ENCODE data around the gene KIAA1671. TPM values are rescaled to one million over a fixed set of nuclear protein-coding genes. Genes with fewer than 3 reads are reported as not detected.
A peak's percentile ranks its signal among the peaks of the same experiment; 100 is the strongest.

Gene KIAA1671
- total and polyA plus RNA-seq, 2 of the 13 experiments (the other 11 are each of a cell fraction or from before 2014, with no cell fraction given): 13.5 to 13.6 TPM

GRCh38 chr22:24938741-24939341 is 13.7 kb upstream of the KIAA1671 start:
- peak; percentile 78 for ATAC-seq
- CTCF ChIA-PET (ENCODE audit: low intra/inter-chr PET ratio, low total read pairs): interaction anchor here (1.3 to 2.0 kb wide), 3 partner anchors 90 to 118 kb away, joined by 8 to 23 read pairs (median 13); no protein-coding TSS in a partner anchor
- Histone ChIP-seq H3K9ac (ENCODE audit: insufficient read depth, low read depth, low read length) (no peak overlapping the region), H3K4me1 (ENCODE audit: insufficient read depth, low read length) (peaks cover 14% of the 10 kb centered on the region), H3K36me3 (replicated peaks in 1 of 2; ENCODE audit: control insufficient read depth in 1 of 2, insufficient read depth in 2 of 2, low read length in 2 of 2) (no peaks in the 10 kb centered on the region), H3K27ac (ENCODE audit: extremely low read length, insufficient read depth, low read length) (no peak overlapping the region), H2AFZ (ENCODE audit: low read length) (no peak overlapping the region), H3K4me3 (replicated peaks in 1 of 3; ENCODE audit: insufficient read depth in 1 of 3, low read depth in 2 of 3, low read length in 3 of 3) (no peak overlapping the region), H3K27me3 (ENCODE audit: control insufficient read depth in 1 of 2, insufficient read depth in 2 of 2, low read length in 2 of 2) (peaks cover 0 to 5% of the 10 kb centered on the region in 2 experiments; a peak in 1 of 5 replicates), H3K4me2 (ENCODE audit: low read depth, low read length) (peak overlapping the region; percentile 36), H4K20me1 (ENCODE audit: insufficient read depth, low read length) (no peaks in the 10 kb centered on the region), H3K79me2 (ENCODE audit: insufficient read depth, low read length) (no peaks in the 10 kb centered on the region), H3K9me3 (ENCODE audit: low read length) (no peaks in the 10 kb centered on the region)
- POLR2A ChIA-PET: no interaction called here
- in situ Hi-C loops (cut with HindIII; ENCODE audit: extremely low pct_ligation_motif_present, low pct_unique_long_range_greater_than_20kb): loop anchor here (25.0 kb wide), 1 partner anchor 248 kb away; the partner anchor contains the start of gene CRYBB3
- intact Hi-C loops (cut with micrococcal nuclease; ENCODE audit: unreplicated experiment): loop anchor here (1.0 to 2.0 kb wide), 2 partner anchors 109 to 118 kb away; no protein-coding TSS in a partner anchor
- peak; percentile 67 for FAIRE-seq
- no TSS peak for BruUV-seq (replicated peaks)
- 3% methylated on average over 8 of the region's 11 CpGs for WGBS (ENCODE audit: low lambda C conversion rate)
- peak; percentile 49 for DNase-seq (ENCODE audit: low spot score)
- TF ChIP-seq ZMYM3 (CRISPR knock-in tag; IDR thresholded peaks at IDR 0.05) (0 out of 2 replicates have a peak, but pooled peaks have one; percentile 22), STAG1 (CRISPR knock-in tag; IDR thresholded peaks at IDR 0.05) (peak; percentile 79), YEATS2 (CRISPR knock-in tag; IDR thresholded peaks at IDR 0.05; ENCODE audit: borderline replicate concordance) (no peak), ETV5 (CRISPR knock-in tag; IDR thresholded peaks at IDR 0.05; ENCODE audit: borderline replicate concordance) (no peak), ZNF274 (CRISPR knock-in tag; IDR thresholded peaks at IDR 0.05) (no peak), PHF5A (CRISPR knock-in tag; IDR thresholded peaks at IDR 0.05; ENCODE audit: low read depth, unreplicated experiment) (no peak), SMC3 (IDR thresholded peaks at IDR 0.05; ENCODE audit: low read length) (peak; percentile 66), ZNF414 (CRISPR knock-in tag; IDR thresholded peaks at IDR 0.05) (no peak), CTCF (CRISPR knock-in tag; IDR thresholded peaks at IDR 0.05) (peak; percentile 83), FOXP4 (CRISPR knock-in tag; IDR thresholded peaks at IDR 0.05) (no peak)
- TF ChIP-seq, protein P1, sequence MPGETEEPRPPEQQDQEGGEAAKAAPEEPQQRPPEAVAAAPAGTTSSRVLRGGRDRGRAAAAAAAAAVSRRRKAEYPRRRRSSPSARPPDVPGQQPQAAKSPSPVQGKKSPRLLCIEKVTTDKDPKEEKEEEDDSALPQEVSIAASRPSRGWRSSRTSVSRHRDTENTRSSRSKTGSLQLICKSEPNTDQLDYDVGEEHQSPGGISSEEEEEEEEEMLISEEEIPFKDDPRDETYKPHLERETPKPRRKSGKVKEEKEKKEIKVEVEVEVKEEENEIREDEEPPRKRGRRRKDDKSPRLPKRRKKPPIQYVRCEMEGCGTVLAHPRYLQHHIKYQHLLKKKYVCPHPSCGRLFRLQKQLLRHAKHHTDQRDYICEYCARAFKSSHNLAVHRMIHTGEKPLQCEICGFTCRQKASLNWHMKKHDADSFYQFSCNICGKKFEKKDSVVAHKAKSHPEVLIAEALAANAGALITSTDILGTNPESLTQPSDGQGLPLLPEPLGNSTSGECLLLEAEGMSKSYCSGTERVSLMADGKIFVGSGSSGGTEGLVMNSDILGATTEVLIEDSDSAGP (CRISPR knock-in tag; IDR thresholded peaks at IDR 0.05; ENCODE audit: borderline replicate concordance): no peak
- TF ChIP-seq, protein P2, sequence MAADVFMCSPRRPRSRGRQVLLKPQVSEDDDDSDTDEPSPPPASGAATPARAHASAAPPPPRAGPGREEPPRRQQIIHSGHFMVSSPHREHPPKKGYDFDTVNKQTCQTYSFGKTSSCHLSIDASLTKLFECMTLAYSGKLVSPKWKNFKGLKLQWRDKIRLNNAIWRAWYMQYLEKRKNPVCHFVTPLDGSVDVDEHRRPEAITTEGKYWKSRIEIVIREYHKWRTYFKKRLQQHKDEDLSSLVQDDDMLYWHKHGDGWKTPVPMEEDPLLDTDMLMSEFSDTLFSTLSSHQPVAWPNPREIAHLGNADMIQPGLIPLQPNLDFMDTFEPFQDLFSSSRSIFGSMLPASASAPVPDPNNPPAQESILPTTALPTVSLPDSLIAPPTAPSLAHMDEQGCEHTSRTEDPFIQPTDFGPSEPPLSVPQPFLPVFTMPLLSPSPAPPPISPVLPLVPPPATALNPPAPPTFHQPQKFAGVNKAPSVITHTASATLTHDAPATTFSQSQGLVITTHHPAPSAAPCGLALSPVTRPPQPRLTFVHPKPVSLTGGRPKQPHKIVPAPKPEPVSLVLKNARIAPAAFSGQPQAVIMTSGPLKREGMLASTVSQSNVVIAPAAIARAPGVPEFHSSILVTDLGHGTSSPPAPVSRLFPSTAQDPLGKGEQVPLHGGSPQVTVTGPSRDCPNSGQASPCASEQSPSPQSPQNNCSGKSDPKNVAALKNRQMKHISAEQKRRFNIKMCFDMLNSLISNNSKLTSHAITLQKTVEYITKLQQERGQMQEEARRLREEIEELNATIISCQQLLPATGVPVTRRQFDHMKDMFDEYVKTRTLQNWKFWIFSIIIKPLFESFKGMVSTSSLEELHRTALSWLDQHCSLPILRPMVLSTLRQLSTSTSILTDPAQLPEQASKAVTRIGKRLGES (CRISPR knock-in tag; IDR thresholded peaks at IDR 0.05; ENCODE audit: borderline replicate concordance): no peak
